Mesothelial cell of epicardium (in vitro differentiated cells): ENCODE results near the gene LGALS4. TPM values are rescaled to one million over a fixed set of nuclear protein-coding genes. Genes with fewer than 3 reads are reported as not detected.
"Not testable (repeated sequence)": the region's sequence is repeated elsewhere in the genome, so short reads cannot be mapped to it uniquely, and the experiment has no call there.

Source experiments
- DNase-seq, 2 experiments: peaks; one replicate each; pipeline ENCODE4 v3.0.0; 2021; ENCODE audit warnings: low spot score in 2 of 2; ENCODE audit not compliant: unreplicated experiment in 2 of 2
- H3K27ac Mint-ChIP-seq: 2 replicates; pipeline ENCODE4 v1.8.0; 2021; ENCODE audit warnings: mixed read lengths
- H3K27me3 Mint-ChIP-seq: 2 replicates; pipeline ENCODE4 v1.8.0; 2021; ENCODE audit warnings: low read depth, mixed read lengths
- H3K36me3 Mint-ChIP-seq: 2 replicates; pipeline ENCODE4 v1.8.0; 2021; ENCODE audit warnings: mixed read lengths
- H3K4me1 Mint-ChIP-seq: 2 replicates; pipeline ENCODE4 v1.8.0; 2021; ENCODE audit warnings: mixed read lengths
- H3K4me3 Mint-ChIP-seq: 2 replicates; pipeline ENCODE4 v1.8.0; 2021; ENCODE audit warnings: mild to moderate bottlenecking, moderate library complexity, mixed read lengths
- H3K9me3 Mint-ChIP-seq: 2 replicates; pipeline ENCODE4 v1.8.0; 2021; ENCODE audit warnings: mixed read lengths
- CTCF ChIP-seq: fragments of 200-600 bp; sonication (generic); IDR thresholded peaks from one replicate; pipeline ENCODE4 v1.5.0; 2021; ENCODE audit warnings: antibody characterized with exemption; ENCODE audit not compliant: unreplicated experiment
- total RNA-seq: library from RNA; stranded (reverse); gene quantifications from 3 replicates; pipeline ENCODE4 v1.2.1, GENCODE V29; 2021

LGALS4 gene
- total RNA-seq, 1 donor from 2014 or later = 1.6 TPM

GRCh38 chr19:38769635-38770211, 43.0 kb downstream of the LGALS4 start:
- peak; percentile 55 to 87 for DNase-seq
- H3K27ac Mint-ChIP-seq = no peak overlapping the region
- H3K27me3 Mint-ChIP-seq = no peaks in the 10 kb centered on the region
- TF ChIP-seq CTCF = peak; percentile 99
- H3K4me1 Mint-ChIP-seq = no peaks in the 10 kb centered on the region
- peak overlapping the region; percentile 4 for H3K4me3 Mint-ChIP-seq
- peaks cover 4% of the 10 kb centered on the region for H3K9me3 Mint-ChIP-seq
- H3K36me3 Mint-ChIP-seq = no peaks in the 10 kb centered on the region

GRCh38 chr19:38766276-38767047, 46.3 kb downstream of the LGALS4 start:
- H3K27me3 Mint-ChIP-seq = no peaks in the 10 kb centered on the region
- no peak overlapping the region for H3K27ac Mint-ChIP-seq

DNA sequence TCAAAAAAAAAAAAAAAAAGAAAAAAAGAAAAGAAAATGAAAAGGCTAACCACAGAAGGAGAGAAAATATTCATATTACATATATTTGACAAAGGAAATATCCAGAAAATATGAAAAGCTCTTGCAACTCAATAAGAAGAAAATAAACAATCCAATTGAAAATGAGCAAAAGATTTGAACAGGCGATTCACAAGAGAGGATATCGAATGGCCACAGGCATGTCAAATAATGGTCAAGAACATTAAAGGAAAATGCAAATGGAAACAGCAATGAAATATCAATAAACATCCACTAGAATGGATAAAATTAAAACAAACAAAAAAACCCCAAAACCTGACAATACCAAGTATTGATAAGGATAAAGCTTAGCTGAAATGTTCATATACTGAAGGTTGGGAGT, 47.5 kb downstream of the LGALS4 start:
- peaks cover 4% of the 10 kb centered on the region for H3K9me3 Mint-ChIP-seq
- TF ChIP-seq CTCF = no peak
- H3K4me1 Mint-ChIP-seq = no peaks in the 10 kb centered on the region
- H3K4me3 Mint-ChIP-seq = no peak overlapping the region
- H3K36me3 Mint-ChIP-seq = no peaks in the 10 kb centered on the region
- no peaks in the 10 kb centered on the region for H3K27me3 Mint-ChIP-seq
- no peak overlapping the region for H3K27ac Mint-ChIP-seq
- no peak for DNase-seq

More at GRCh38 chr19:38766276-38767047, 46.3 kb downstream of the LGALS4 start:
- peaks cover 4% of the 10 kb centered on the region for H3K9me3 Mint-ChIP-seq
- DNase-seq = no peak
- no peak for TF ChIP-seq CTCF
- no peak overlapping the region for H3K4me3 Mint-ChIP-seq
- H3K4me1 Mint-ChIP-seq = no peaks in the 10 kb centered on the region
- H3K36me3 Mint-ChIP-seq = no peaks in the 10 kb centered on the region

DNA sequence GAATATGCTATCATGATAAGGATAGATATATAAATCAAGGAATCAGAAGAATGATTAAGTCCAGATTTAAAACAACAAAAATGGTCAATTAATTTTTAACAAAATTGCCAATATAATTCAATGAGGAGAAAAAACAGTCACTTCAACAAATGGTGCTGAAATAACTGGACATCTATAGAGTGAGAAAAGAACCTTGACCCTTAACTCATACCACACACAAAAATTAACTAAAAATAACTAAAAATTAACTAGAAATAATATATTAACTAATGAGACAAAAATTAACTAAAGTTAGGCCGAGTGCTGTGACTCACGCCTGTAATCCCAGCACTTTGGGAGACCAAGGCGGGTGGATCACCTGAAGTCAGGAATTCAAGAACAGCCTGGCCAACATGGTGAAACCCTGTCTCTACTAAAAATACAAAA, 48.9 kb downstream of the LGALS4 start:
- peaks cover 4% of the 10 kb centered on the region for H3K9me3 Mint-ChIP-seq
- H3K4me1 Mint-ChIP-seq = no peaks in the 10 kb centered on the region
- no peaks in the 10 kb centered on the region for H3K36me3 Mint-ChIP-seq
- H3K27ac Mint-ChIP-seq = no peak overlapping the region
- H3K4me3 Mint-ChIP-seq = no peak overlapping the region
- TF ChIP-seq CTCF = no peak
- DNase-seq = no peak
- H3K27me3 Mint-ChIP-seq = no peaks in the 10 kb centered on the region

DNA sequence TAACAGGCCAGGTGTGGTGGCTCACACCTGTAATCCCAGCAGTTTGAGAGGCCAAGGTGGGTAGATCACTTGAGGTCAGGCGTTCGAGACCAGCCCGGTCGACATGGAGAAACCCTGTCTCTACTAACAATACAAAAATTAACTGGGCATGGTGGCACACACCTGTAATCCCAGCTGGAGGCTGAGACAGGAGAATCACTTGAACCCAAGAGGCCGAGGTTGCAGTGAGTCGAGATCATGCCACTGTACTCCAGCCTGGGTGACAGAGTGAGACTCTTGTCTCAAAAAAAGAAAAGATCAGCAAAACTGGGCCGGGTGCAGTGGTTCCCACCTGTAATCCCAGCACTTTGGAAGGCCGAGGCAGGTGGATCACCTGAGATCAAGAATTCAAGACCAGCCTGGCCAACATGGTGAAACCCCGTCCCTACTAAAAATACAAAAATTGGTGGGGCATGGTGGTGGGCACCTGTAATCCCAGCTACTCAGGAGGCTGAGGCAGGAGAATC, 50.8 kb downstream of the LGALS4 start:
- H3K4me3 Mint-ChIP-seq, H3K27ac Mint-ChIP-seq, H3K36me3 Mint-ChIP-seq, H3K4me1 Mint-ChIP-seq, H3K9me3 Mint-ChIP-seq, H3K27me3 Mint-ChIP-seq, DNase-seq: not testable (repeated sequence)

DNA sequence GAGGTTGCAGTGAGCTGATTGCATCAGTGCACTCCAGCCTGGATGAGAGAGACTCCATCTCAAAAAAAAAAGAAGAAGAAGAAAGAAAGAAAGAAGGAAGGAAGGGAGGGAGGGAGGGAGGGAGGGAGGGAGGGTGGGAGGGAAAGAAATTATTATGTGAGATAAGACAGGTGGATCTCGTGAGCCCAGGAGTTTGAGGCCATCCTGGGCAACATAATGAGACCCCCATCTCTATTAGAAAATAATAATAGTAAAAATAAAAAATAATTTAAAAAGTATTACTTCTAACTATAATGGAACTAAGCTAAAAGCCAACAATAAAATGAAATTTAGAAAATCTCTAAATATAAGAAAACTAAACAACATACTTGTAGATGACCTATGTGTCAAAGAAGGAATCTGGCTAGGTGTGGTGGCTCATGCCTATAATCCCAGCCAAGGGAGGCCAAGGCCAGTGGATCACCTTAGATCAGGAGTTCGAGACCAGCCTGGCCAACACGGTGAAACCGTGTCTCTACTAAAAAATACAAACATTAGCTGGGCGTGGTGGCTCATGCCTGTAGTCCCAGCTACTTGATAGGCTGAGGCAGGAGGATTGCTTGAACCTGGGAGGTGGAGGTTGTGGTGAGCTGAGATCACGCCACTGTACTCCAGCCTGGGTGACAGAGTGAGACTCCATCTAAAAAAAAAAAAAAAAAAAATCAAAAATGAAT, 51.8 kb downstream of the LGALS4 start:
- H3K4me3 Mint-ChIP-seq, H3K27me3 Mint-ChIP-seq, H3K9me3 Mint-ChIP-seq, H3K4me1 Mint-ChIP-seq, DNase-seq, H3K27ac Mint-ChIP-seq, H3K36me3 Mint-ChIP-seq: not testable (repeated sequence)
